IMR-90 (cell line): ENCODE results near the gene MEF2A. TPM values are rescaled to one million over a fixed set of nuclear protein-coding genes. Genes with fewer than 3 reads are reported as not detected.

ENCODE experiments used
- ATAC-seq: fragments of 200-7000 bp; cut with Tn5 transposase; 2 replicates; pipeline ENCODE4 v1.9.1; 2020; ENCODE audit warnings: low read depth, mild to moderate bottlenecking, moderate library complexity
- BruUV-seq: library from RNA; stranded (reverse); fragments of 400-500 nt; replicated peaks from 2 replicates; lab custom pipeline; 2021; lab: Mats Ljungman, UMichigan
- CTCF ChIA-PET: fragments of 300-600 bp; formaldehyde crosslinking; extraction: SDS; loops from one replicate; lab custom pipeline; 2021; ENCODE audit warnings: antibody characterized with exemption; lab: Yijun Ruan, JAX
- POLR2A ChIA-PET: fragments of 300-600 bp; sonication (Branson Sonifier 250); formaldehyde crosslinking; loops from one replicate; lab custom pipeline; 2022; ENCODE audit warnings: antibody characterized with exemption; ENCODE audit not compliant: unreplicated experiment; lab: Charles Lee
- DNase-seq: peaks from one replicate; pipeline ENCODE4 v3.0.0; 2013
- H2AFZ ChIP-seq: replicated peaks from 2 replicates; pipeline ENCODE3; 2013; ENCODE audit warnings: low read length, mild to moderate bottlenecking; ENCODE audit not compliant: poor library complexity
- H2AK5ac ChIP-seq: 2 replicates; pipeline ENCODE4 v1.6.1; 2013; ENCODE audit warnings: low read depth, low read length, inconsistent platforms
- H2AK9ac ChIP-seq: replicated peaks from 2 replicates; pipeline ENCODE3; 2013; ENCODE audit warnings: mild to moderate bottlenecking, low read depth, low read length, moderate library complexity; ENCODE audit not compliant: poor library complexity
- H2BK120ac ChIP-seq: 2 replicates; pipeline ENCODE4 v1.6.1; 2013; ENCODE audit warnings: low read depth, low read length, inconsistent platforms
- H2BK15ac ChIP-seq: 3 replicates; pipeline ENCODE4 v1.6.1; 2013; ENCODE audit warnings: low read depth, low read length, inconsistent platforms
- H2BK20ac ChIP-seq: 2 replicates; pipeline ENCODE4 v1.6.1; 2013; ENCODE audit warnings: low read depth, mild to moderate bottlenecking, inconsistent platforms, low read length, moderate library complexity
- H2BK5ac ChIP-seq: 2 replicates; pipeline ENCODE4 v1.6.1; 2013; ENCODE audit warnings: mild to moderate bottlenecking, low read depth, low read length, inconsistent platforms; ENCODE audit not compliant: poor library complexity, severe bottlenecking
- H3K14ac ChIP-seq: replicated peaks from 2 replicates; pipeline ENCODE4 v1.6.1; 2013; ENCODE audit warnings: low read depth, low read length, inconsistent platforms
- H3K18ac ChIP-seq: 2 replicates; pipeline ENCODE4 v1.6.1; 2013; ENCODE audit warnings: low read depth, low read length, control low read depth
- H3K23ac ChIP-seq: 2 replicates; pipeline ENCODE4 v1.6.1; 2013; ENCODE audit warnings: low read depth, low read length, inconsistent platforms
- H3K27ac ChIP-seq: 2 replicates; pipeline ENCODE4 v1.5.1; 2013; ENCODE audit warnings: mild to moderate bottlenecking, control low read depth, low read length; ENCODE audit not compliant: insufficient read depth
- H3K27me3 ChIP-seq: 2 replicates; pipeline ENCODE4 v1.6.1; 2013; ENCODE audit warnings: low read length; ENCODE audit not compliant: control insufficient read depth, insufficient read depth
- H3K36me3 ChIP-seq: 2 replicates; pipeline ENCODE4 v1.6.1; 2013; ENCODE audit warnings: low read length, mixed read lengths; ENCODE audit not compliant: control insufficient read depth, insufficient read depth
- H3K4ac ChIP-seq: 2 replicates; pipeline ENCODE4 v1.6.1; 2013; ENCODE audit warnings: low read depth, low read length, inconsistent platforms
- H3K4me1 ChIP-seq: 2 replicates; pipeline ENCODE4 v1.6.1; 2013; ENCODE audit warnings: low read length, mixed read lengths; ENCODE audit not compliant: control insufficient read depth, insufficient read depth
- H3K4me2 ChIP-seq: 2 replicates; pipeline ENCODE4 v1.6.1; 2013; ENCODE audit warnings: low read depth, mild to moderate bottlenecking, control low read depth, low read length, moderate library complexity
- H3K4me3 ChIP-seq: 2 replicates; pipeline ENCODE4 v1.5.1; 2013; ENCODE audit warnings: low read depth, mild to moderate bottlenecking, control low read depth, low read length, moderate library complexity; ENCODE audit not compliant: insufficient read depth
- H3K56ac ChIP-seq: 2 replicates; pipeline ENCODE4 v1.6.1; 2013; ENCODE audit warnings: low read length, inconsistent platforms; ENCODE audit not compliant: insufficient read depth; ENCODE audit errors: extremely low read depth
- H3K79me1 ChIP-seq, 2 experiments: 2 replicates each; pipeline ENCODE4 v1.6.1; 2013; ENCODE audit warnings: low read length in 2 of 2, inconsistent platforms in 1 of 2, low read depth in 1 of 2
- H3K9ac ChIP-seq: 2 replicates; pipeline ENCODE4 v1.6.1; 2013; ENCODE audit warnings: low read depth, low read length, control low read depth
- H3K9me1 ChIP-seq: 2 replicates; pipeline ENCODE4 v1.6.1; 2013; ENCODE audit warnings: low read length, inconsistent platforms; ENCODE audit not compliant: insufficient read depth
- H3K9me3 ChIP-seq: 2 replicates; pipeline ENCODE4 v1.6.1; 2013; ENCODE audit warnings: low read length; ENCODE audit not compliant: control insufficient read depth, insufficient read depth
- H4K20me1 ChIP-seq: 2 replicates; pipeline ENCODE4 v1.6.1; 2013; ENCODE audit warnings: low read length, inconsistent platforms; ENCODE audit not compliant: insufficient read depth
- H4K5ac ChIP-seq: 2 replicates; pipeline ENCODE4 v1.6.1; 2013; ENCODE audit warnings: mild to moderate bottlenecking, low read depth, low read length, control low read depth
- H4K8ac ChIP-seq, 2 experiments: 2 replicates each; pipeline ENCODE4 v1.6.1; 2013; ENCODE audit warnings: low read depth in 2 of 2, low read length in 2 of 2, control low read depth in 1 of 2, inconsistent platforms in 1 of 2
- H4K91ac ChIP-seq: 2 replicates; pipeline ENCODE4 v1.6.1; 2013; ENCODE audit warnings: low read depth, low read length, inconsistent platforms; ENCODE audit not compliant: insufficient read depth
- BHLHE40 ChIP-seq: fragments of 150-350 bp; IDR thresholded peaks from 2 replicates; pipeline ENCODE4 v1.6.1; 2016; ENCODE audit warnings: mild to moderate bottlenecking, low read depth, low read length
- WGBS, 2 experiments: methylation state at CpG; one replicate each; pipeline versions ENCODE4 v1.1.5 to v1.1.7; 2013; ENCODE audit warnings: missing lambda C conversion rate in 2 of 2; ENCODE audit not compliant: insufficient read length in 1 of 2; ENCODE audit errors: extremely low coverage in 2 of 2; 5-methylcytosine and 5-hydroxymethylcytosine counted together
- dilution Hi-C: fragments of 300-500 bp; cut with HindIII; formaldehyde crosslinking; loops from one replicate; pipeline ENCODE4 v1.14.3; 2018; ENCODE audit warnings: low sequenced_read_pairs; ENCODE audit not compliant: unreplicated experiment
- in situ Hi-C: fragments of 300-500 bp; cut with MboI; formaldehyde crosslinking; loops from 3 replicates; pipeline ENCODE4 v1.14.3; 2019; ENCODE audit warnings: low sequenced_read_pairs, inconsistent platforms, mixed read lengths
- intact Hi-C: fragments of 100-400 bp; cut with micrococcal nuclease; formaldehyde crosslinking; loops from 2 replicates; pipeline ENCODE4 v1.10.0; 2022
- polyA plus RNA-seq, 3 experiments: library from polyadenylated mRNA; depleted of rRNA; stranded (reverse); fragments of >200 nt; gene quantifications; 2 replicates each; pipeline ENCODE4 v1.2.3, GENCODE V29; 2012; ENCODE audit warnings: low replicate concordance in 1 of 3
- total RNA-seq: library from RNA; depleted of rRNA; stranded (reverse); fragments of >200 nt; gene quantifications from 2 replicates; pipeline ENCODE4 v1.2.3, GENCODE V29; 2012

Gene MEF2A
- total and polyA plus RNA-seq, 2 of the 4 experiments (the other 2 are of a cell fraction): 16.1 to 16.7 TPM

DNA sequence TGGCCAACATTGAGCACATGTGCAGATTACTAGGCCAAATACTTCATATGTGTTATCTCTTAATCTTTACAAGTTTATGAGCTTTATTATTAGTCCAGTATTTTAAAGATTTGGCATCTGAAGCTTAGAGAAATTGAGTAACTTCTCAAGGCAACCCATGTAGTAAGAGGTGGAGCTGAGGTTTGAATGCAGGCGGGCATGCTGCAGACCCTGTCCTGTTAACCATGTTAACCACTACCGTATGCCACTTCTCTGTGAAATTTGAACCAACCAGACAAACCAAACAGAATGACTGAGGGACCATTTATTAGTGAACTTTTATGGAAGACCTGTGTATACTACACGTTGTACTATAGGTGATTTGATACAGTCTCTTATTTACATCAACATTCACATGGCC, 49.7 kb downstream of the MEF2A start:
- peaks cover 36 to 79% of the 10 kb centered on the region in 2 experiments for H3K79me1 ChIP-seq
- no peak overlapping the region for H2BK5ac ChIP-seq
- WGBS, 2 experiments: no CpG with 5 or more reads among the region's 3 CpGs
- DNase-seq: no peak
- H3K27me3 ChIP-seq: no peaks in the 10 kb centered on the region
- no peak overlapping the region for H3K4ac ChIP-seq
- no peak overlapping the region for H2AFZ ChIP-seq
- H2BK20ac ChIP-seq: no peak overlapping the region
- no peak overlapping the region for H3K14ac ChIP-seq
- TF ChIP-seq BHLHE40: no peak
- H2BK120ac ChIP-seq: no peak overlapping the region
- no peak overlapping the region for H3K56ac ChIP-seq
- no peak overlapping the region for H3K9ac ChIP-seq
- peaks cover 19% of the 10 kb centered on the region for H4K20me1 ChIP-seq
- POLR2A ChIA-PET: no interaction called here
- H4K5ac ChIP-seq: no peak overlapping the region
- peaks cover 13% of the 10 kb centered on the region for H3K9me1 ChIP-seq
- H3K27ac ChIP-seq: no peak overlapping the region
- intact Hi-C loops: no loop called here
- H3K18ac ChIP-seq: no peak overlapping the region
- no peak overlapping the region for H3K4me3 ChIP-seq
- H3K4me2 ChIP-seq: no peak overlapping the region
- no peak overlapping the region for H4K8ac ChIP-seq
- no peak overlapping the region for H2AK9ac ChIP-seq
- no peak overlapping the region for H2BK15ac ChIP-seq
- peaks cover 8% of the 10 kb centered on the region for H3K4me1 ChIP-seq
- H3K36me3 ChIP-seq: no peaks in the 10 kb centered on the region
- CTCF ChIA-PET: interaction anchor here (1.4 kb wide), 1 partner anchor 15 kb away, joined by 4 read pairs; no protein-coding TSS in a partner anchor
- no peaks in the 10 kb centered on the region for H3K9me3 ChIP-seq
- in situ Hi-C loops: no loop called here
- no peak overlapping the region for H2AK5ac ChIP-seq
- no peak overlapping the region for H3K23ac ChIP-seq
- BruUV-seq: no TSS peak
- dilution Hi-C loops: no loop called here
- H4K91ac ChIP-seq: no peak overlapping the region
- ATAC-seq: no peak
